GM23248 (cell line): ENCODE results near the gene HSD11B1. TPM values are rescaled to one million over a fixed set of nuclear protein-coding genes. Genes with fewer than 3 reads are reported as not detected.
"Not testable (repeated sequence)": the region's sequence is repeated elsewhere in the genome, so short reads cannot be mapped to it uniquely, and the experiment has no call there.

Experiments
- DNase-seq: peaks from one replicate; pipeline ENCODE4 v3.0.0-alpha.2; 2015
- H2AFZ ChIP-seq: fragments of 200-600 bp; sonication (generic); 2 replicates; pipeline ENCODE4 v1.6.1; 2016; ENCODE audit warnings: antibody characterized with exemption
- H3F3A ChIP-seq: fragments of 200-600 bp; sonication (generic); 2 replicates; pipeline ENCODE4 v1.6.1; 2016; ENCODE audit warnings: mild to moderate bottlenecking, antibody characterized with exemption, mixed run types; ENCODE audit not compliant: insufficient read depth
- H3K27ac ChIP-seq: fragments of 200-600 bp; sonication (generic); 2 replicates; pipeline ENCODE4 v1.5.1; 2016; ENCODE audit warnings: mild to moderate bottlenecking
- H3K27me3 ChIP-seq: fragments of 200-600 bp; sonication (generic); replicated peaks from 2 replicates; pipeline ENCODE4 v1.6.1; 2016; ENCODE audit warnings: mild to moderate bottlenecking; ENCODE audit not compliant: insufficient read depth
- H3K36me3 ChIP-seq: fragments of 200-600 bp; sonication (generic); 2 replicates; pipeline ENCODE4 v1.6.1; 2016; ENCODE audit warnings: low read depth, mild to moderate bottlenecking
- H3K4me1 ChIP-seq: fragments of 200-600 bp; sonication (generic); 2 replicates; pipeline ENCODE4 v1.6.1; 2016; ENCODE audit warnings: mild to moderate bottlenecking; ENCODE audit not compliant: insufficient read depth
- H3K4me2 ChIP-seq: fragments of 200-600 bp; sonication (generic); one replicate; pipeline ENCODE4 v1.6.1; 2016; ENCODE audit warnings: mild to moderate bottlenecking; ENCODE audit not compliant: unreplicated experiment
- H3K4me3 ChIP-seq: fragments of 200-600 bp; sonication (generic); 2 replicates; pipeline ENCODE4 v1.5.1; 2016; ENCODE audit warnings: mild to moderate bottlenecking
- H3K79me2 ChIP-seq: fragments of 200-600 bp; sonication (generic); 2 replicates; pipeline ENCODE4 v1.6.1; 2016; ENCODE audit warnings: mild to moderate bottlenecking; ENCODE audit not compliant: insufficient read depth
- H3K9ac ChIP-seq: fragments of 200-600 bp; sonication (generic); 2 replicates; pipeline ENCODE4 v1.6.1; 2016; ENCODE audit warnings: mild to moderate bottlenecking
- H3K9me2 ChIP-seq: fragments of 200-600 bp; sonication (generic); 2 replicates; pipeline ENCODE4 v1.6.1; 2016; ENCODE audit warnings: mixed run types, mild to moderate bottlenecking, moderate library complexity; ENCODE audit not compliant: insufficient read depth
- H3K9me3 ChIP-seq: fragments of 200-600 bp; sonication (generic); one replicate; pipeline ENCODE4 v1.6.1; 2017; ENCODE audit warnings: low read depth
- H4K20me1 ChIP-seq: fragments of 200-600 bp; sonication (generic); 2 replicates; pipeline ENCODE4 v1.6.0; 2016; ENCODE audit not compliant: insufficient read depth
- EZH2 ChIP-seq: fragments of 200-600 bp; sonication (generic); IDR thresholded peaks from 2 replicates; pipeline ENCODE4 v1.6.1; 2018; ENCODE audit warnings: antibody characterized with exemption, mild to moderate bottlenecking; ENCODE audit not compliant: insufficient read depth, poor library complexity, severe bottlenecking
- EZH2phosphoT487 ChIP-seq: fragments of 200-600 bp; sonication (generic); IDR thresholded peaks from 2 replicates; pipeline ENCODE4 v1.6.1; 2018; ENCODE audit warnings: antibody characterized with exemption, moderate library complexity, mild to moderate bottlenecking, low read depth; ENCODE audit not compliant: insufficient read depth
- WGBS, 2 experiments: methylation state at CpG; one replicate each; pipeline ENCODE4 v1.1.6; 2015 to 2017; ENCODE audit warnings: low lambda C conversion rate in 2 of 2, low coverage in 1 of 2; ENCODE audit errors: missing lambda C conversion rate in 2 of 2; 5-methylcytosine and 5-hydroxymethylcytosine counted together
- in situ Hi-C: fragments of 300-500 bp; cut with MboI; formaldehyde crosslinking; loops from 2 replicates; pipeline ENCODE4 v1.15.0; 2020
- polyA plus RNA-seq: library from polyadenylated mRNA; unstranded; fragments of >200 nt; fragmentation: Nextera tagmentation; extraction: Ambion mirVana; gene quantifications from 2 replicates; pipeline ENCODE4 v1.2.1, GENCODE V29; 2016
- total RNA-seq: library from RNA; depleted of rRNA; stranded (reverse); fragments of >200 nt; shearing (Covaris generic); gene quantifications from 2 replicates; pipeline ENCODE4 v1.2.3, GENCODE V29; 2014

The HSD11B1 gene
- total and polyA plus RNA-seq, 2 experiments from 2014 or later = 0.54 to 1.0 TPM

- Histone ChIP-seq H4K20me1 (no peaks in the 10 kb centered on the region), H3K4me1 (no peaks in the 10 kb centered on the region), H3K36me3 (no peaks in the 10 kb centered on the region), H3K79me2 (no peaks in the 10 kb centered on the region), H3K27me3 (peaks cover 27% of the 10 kb centered on the region), H3K4me3 (no peak overlapping the region), H3F3A (no peaks in the 10 kb centered on the region), H3K9ac (no peak overlapping the region), H3K9me2 (no peaks in the 10 kb centered on the region), H2AFZ (no peak overlapping the region), H3K4me2 (no peak overlapping the region), H3K9me3 (no peaks in the 10 kb centered on the region), H3K27ac (no peak overlapping the region)
- peak; percentile 85 for DNase-seq
- TF ChIP-seq EZH2 (no peak), EZH2phosphoT487 (no peak)
- 4 to 7% methylated on average over 3 of the region's 3 CpGs for WGBS, 2 experiments
- in situ Hi-C loops = no loop called here
Observed at GRCh38 chr1:209692745-209693504, 11.7 kb upstream of the HSD11B1 start.

DNA sequence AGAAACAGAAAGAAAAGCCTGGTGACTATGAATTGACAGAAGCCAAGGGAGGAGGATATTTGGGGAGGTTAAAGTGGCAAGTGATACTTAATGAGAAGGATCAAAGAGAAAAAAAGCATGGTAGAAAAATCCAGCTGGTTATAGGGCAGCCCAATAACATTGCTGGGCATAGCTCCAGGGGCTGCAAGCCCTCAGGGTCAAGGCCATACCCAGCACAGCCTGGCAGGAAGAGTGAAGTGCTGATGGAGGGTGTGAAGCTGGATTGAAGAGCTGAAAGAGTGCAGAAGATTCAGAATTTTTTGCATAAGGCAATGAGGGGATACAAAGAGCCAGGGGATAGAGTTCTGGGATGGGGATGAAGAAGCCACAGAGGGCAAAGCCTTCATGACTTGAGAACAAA is 8.0 kb upstream of the HSD11B1 start:
- H2AFZ ChIP-seq = no peak overlapping the region
- H3K79me2 ChIP-seq = no peaks in the 10 kb centered on the region
- no peak overlapping the region for H3K4me2 ChIP-seq
- no peak for TF ChIP-seq EZH2
- TF ChIP-seq EZH2phosphoT487 = no peak
- in situ Hi-C loops = no loop called here
- no peaks in the 10 kb centered on the region for H3K9me2 ChIP-seq
- H3K4me3 ChIP-seq = no peak overlapping the region
- H3K36me3 ChIP-seq = no peaks in the 10 kb centered on the region
- H3F3A ChIP-seq = no peaks in the 10 kb centered on the region
- no peaks in the 10 kb centered on the region for H3K9me3 ChIP-seq
- no peak overlapping the region for H3K9ac ChIP-seq
- no peak overlapping the region for H3K27ac ChIP-seq
- DNase-seq = no peak
- no peaks in the 10 kb centered on the region for H4K20me1 ChIP-seq
- H3K4me1 ChIP-seq = no peaks in the 10 kb centered on the region
- H3K27me3 ChIP-seq = peaks cover 27% of the 10 kb centered on the region

- in situ Hi-C loops = no loop called here
Observed at GRCh38 chr1:209697126-209697525, 7.5 kb upstream of the HSD11B1 start.

DNA sequence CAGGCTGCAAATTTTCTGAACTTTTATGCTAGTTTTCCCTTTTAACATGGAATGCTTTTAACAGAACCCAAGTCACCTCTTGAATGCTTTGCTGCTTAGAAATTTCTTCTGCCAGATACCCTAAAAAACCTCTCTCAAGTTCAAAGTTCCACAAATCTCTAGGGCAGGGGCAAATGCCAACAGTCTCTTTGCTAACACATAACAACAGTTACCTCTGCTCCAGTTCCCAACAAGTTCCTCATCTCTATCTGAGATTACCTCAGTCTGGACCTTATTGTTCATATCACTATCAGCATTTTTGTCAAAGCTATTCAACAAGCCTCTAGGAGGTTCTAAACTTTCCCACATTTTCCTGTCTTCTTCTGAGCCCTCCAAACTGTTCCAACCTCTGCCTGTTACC is 4.0 kb upstream of the HSD11B1 start:
- peaks cover 10% of the 10 kb centered on the region; the same call in 1 of the 2 replicates for H3K27me3 ChIP-seq
- H3K9me2 ChIP-seq, H3K79me2 ChIP-seq, H3K27ac ChIP-seq, H3K9ac ChIP-seq, H3F3A ChIP-seq, H3K36me3 ChIP-seq, H3K4me3 ChIP-seq, H3K4me1 ChIP-seq, H3K9me3 ChIP-seq, H2AFZ ChIP-seq, DNase-seq, H4K20me1 ChIP-seq, H3K4me2 ChIP-seq, in situ Hi-C loops: not testable (repeated sequence)

More at GRCh38 chr1:209697126-209697525, 7.5 kb upstream of the HSD11B1 start:
- Histone ChIP-seq H3K27me3 (peaks cover 27% of the 10 kb centered on the region), H3K27ac (no peak overlapping the region), H3K4me1 (no peaks in the 10 kb centered on the region), H2AFZ (no peak overlapping the region), H3K79me2 (no peaks in the 10 kb centered on the region), H3K9me3 (no peaks in the 10 kb centered on the region), H4K20me1 (no peaks in the 10 kb centered on the region), H3K9ac (no peak overlapping the region), H3K4me3 (no peak overlapping the region), H3K9me2 (no peaks in the 10 kb centered on the region), H3K36me3 (no peaks in the 10 kb centered on the region), H3K4me2 (no peak overlapping the region), H3F3A (no peaks in the 10 kb centered on the region)
- TF ChIP-seq EZH2phosphoT487 (no peak), EZH2 (no peak)
- no peak for DNase-seq
- whole genome bisulfite sequencing, 2 experiments = 43 to 50% methylated on average over 3 of the region's 3 CpGs

GRCh38 chr1:209702832-209703231 is 1.8 kb upstream of the HSD11B1 start:
- no peak for DNase-seq
- 29 to 42% methylated on average over 1 of the region's 1 CpG for WGBS, 2 experiments
- Histone ChIP-seq H3K4me2 (no peak overlapping the region), H3K4me3 (no peak overlapping the region), H3K9me3 (no peaks in the 10 kb centered on the region), H3K4me1 (peaks cover 14% of the 10 kb centered on the region), H3K79me2 (no peaks in the 10 kb centered on the region), H3K27me3 (no peaks in the 10 kb centered on the region; the same call in 1 of the 2 replicates), H3K36me3 (no peaks in the 10 kb centered on the region), H3K9me2 (no peaks in the 10 kb centered on the region), H3F3A (peaks cover 6% of the 10 kb centered on the region; the same call in 1 of the 2 replicates), H3K9ac (no peak overlapping the region), H2AFZ (no peak overlapping the region), H3K27ac (no peak overlapping the region), H4K20me1 (no peaks in the 10 kb centered on the region)
- in situ Hi-C loops = no loop called here
- TF ChIP-seq EZH2phosphoT487 = no peak
- TF ChIP-seq EZH2 = no peak
